HUES64 (cell line): ENCODE results near the gene ARHGAP8.
"Not testable (repeated sequence)": the region's sequence is repeated elsewhere in the genome, so short reads cannot be mapped to it uniquely, and the experiment has no call there.

Experiments
- H3K27ac ChIP-seq: 2 replicates; pipeline ENCODE4 v1.7.0; 2013; ENCODE audit warnings: low read depth, low read length, inconsistent platforms
- H3K27me3 ChIP-seq: 2 replicates; pipeline ENCODE4 v1.6.1; 2013; ENCODE audit warnings: mild to moderate bottlenecking, low read length; ENCODE audit not compliant: insufficient read depth
- H3K36me3 ChIP-seq: 2 replicates; pipeline ENCODE4 v1.6.1; 2013; ENCODE audit warnings: mild to moderate bottlenecking, low read length; ENCODE audit not compliant: insufficient read depth
- H3K4me1 ChIP-seq: 2 replicates; pipeline ENCODE4 v1.6.1; 2013; ENCODE audit warnings: mild to moderate bottlenecking, low read length, moderate library complexity; ENCODE audit not compliant: insufficient read depth
- H3K4me3 ChIP-seq: 2 replicates; pipeline ENCODE4 v1.5.1; 2013; ENCODE audit warnings: mild to moderate bottlenecking, low read length, moderate library complexity
- H3K9ac ChIP-seq: 2 replicates; pipeline ENCODE4 v1.6.1; 2013; ENCODE audit warnings: mild to moderate bottlenecking, low read depth, low read length
- H3K9me3 ChIP-seq: 2 replicates; pipeline ENCODE4 v1.6.1; 2013; ENCODE audit warnings: low read depth, low read length; ENCODE audit not compliant: insufficient read depth
- WGBS: fragments of 150-250, 120-280 bp; methylation state at CpG from one replicate; pipeline ENCODE4 v1.1.7; 2013; ENCODE audit warnings: missing lambda C conversion rate; 5-methylcytosine and 5-hydroxymethylcytosine counted together

ARHGAP8 gene

GRCh38 chr22:44795701-44796630 is 43.6 kb downstream of the ARHGAP8 start:
- Histone ChIP-seq H3K36me3 (no peaks in the 10 kb centered on the region), H3K9ac (peak overlapping the region; percentile 34), H3K4me3 (no peak overlapping the region), H3K27me3 (no peaks in the 10 kb centered on the region), H3K27ac (peak overlapping the region; percentile 81; the same call in 1 of the 2 replicates), H3K9me3 (no peaks in the 10 kb centered on the region), H3K4me1 (peaks cover 22% of the 10 kb centered on the region)
- 39% methylated on average over 18 of the region's 18 CpGs for WGBS

DNA sequence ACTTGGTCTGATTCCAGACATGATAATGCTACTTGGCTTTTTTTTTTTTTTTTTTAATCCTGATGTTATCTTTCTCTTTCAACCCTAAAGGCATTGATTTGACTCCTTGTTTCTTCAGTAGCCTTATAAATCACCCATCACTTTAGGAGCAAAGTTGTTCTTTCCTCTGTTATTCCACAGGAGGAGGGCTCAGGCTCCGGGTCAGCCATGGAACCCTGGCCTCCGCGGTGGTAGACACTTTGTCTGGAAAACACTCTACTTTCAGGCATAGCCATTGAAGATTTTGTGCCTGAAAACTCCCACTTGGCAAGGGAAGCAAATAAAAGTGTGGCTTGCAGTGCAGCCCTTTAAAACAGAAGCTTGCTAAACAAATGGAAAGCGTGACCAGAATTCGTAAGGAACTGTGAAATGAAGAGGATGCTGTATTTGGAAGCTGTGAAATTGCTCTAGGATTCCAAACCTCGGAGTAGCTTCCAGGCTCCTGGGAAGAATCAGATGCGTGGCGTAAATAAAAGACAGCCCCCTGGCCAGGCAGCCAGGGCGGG is 44.9 kb downstream of the ARHGAP8 start:
- Histone ChIP-seq H3K9me3 (no peaks in the 10 kb centered on the region), H3K9ac (no peak overlapping the region), H3K27me3 (no peaks in the 10 kb centered on the region), H3K27ac (no peak overlapping the region), H3K4me3 (no peak overlapping the region), H3K4me1 (peaks cover 22% of the 10 kb centered on the region), H3K36me3 (no peaks in the 10 kb centered on the region)
- WGBS, result 90% methylated on average over 9 of the region's 9 CpGs

GRCh38 chr22:44799077-44799945 is 46.9 kb downstream of the ARHGAP8 start:
- Histone ChIP-seq H3K27me3 (no peaks in the 10 kb centered on the region), H3K36me3 (no peaks in the 10 kb centered on the region), H3K4me1 (peaks cover 17% of the 10 kb centered on the region), H3K4me3 (no peak overlapping the region), H3K27ac (no peak overlapping the region), H3K9ac (peak overlapping the region; percentile 32; the same call in 1 of the 2 replicates), H3K9me3 (no peaks in the 10 kb centered on the region)
- WGBS, result 91% methylated on average over 16 of the region's 16 CpGs

DNA sequence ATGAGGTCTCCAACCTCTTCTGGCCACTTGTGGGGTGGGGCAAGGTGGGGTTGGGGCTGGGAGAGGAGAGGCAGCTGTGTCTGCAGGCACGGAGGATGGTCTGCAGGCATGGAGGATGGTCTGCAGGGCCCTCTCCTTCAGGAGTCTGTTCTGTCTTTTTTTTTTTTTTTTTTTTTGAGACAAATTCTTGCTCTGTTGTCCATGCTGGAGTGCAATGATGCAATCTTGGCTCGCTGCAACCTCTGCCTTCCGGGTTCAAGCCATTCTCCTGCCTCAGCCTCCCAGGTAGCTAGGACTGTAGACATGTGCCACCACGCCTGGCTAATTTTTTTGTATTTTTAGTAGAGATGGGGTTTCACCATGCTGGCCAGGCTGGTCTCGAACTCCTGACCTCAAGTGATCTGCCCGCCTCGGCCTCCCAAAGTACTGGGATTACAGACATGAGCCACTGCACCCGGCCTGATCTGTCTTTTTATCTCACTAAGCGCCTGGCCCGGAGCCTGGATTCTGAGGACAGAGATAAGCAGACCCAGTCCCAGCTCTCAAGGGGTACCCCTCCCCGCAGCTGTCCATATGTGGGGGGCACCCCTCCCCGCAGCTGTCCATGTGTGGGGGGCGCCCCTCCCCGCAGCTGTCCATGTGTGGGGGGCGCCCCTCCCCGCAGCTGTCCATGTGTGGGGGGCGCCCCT is 47.7 kb downstream of the ARHGAP8 start:
- not testable (repeated sequence) for H3K9ac ChIP-seq, H3K4me3 ChIP-seq, H3K27me3 ChIP-seq, H3K36me3 ChIP-seq, H3K9me3 ChIP-seq, H3K27ac ChIP-seq
- 91% methylated on average over 12 of the region's 17 CpGs for WGBS
- peaks cover 17% of the 10 kb centered on the region for H3K4me1 ChIP-seq

DNA sequence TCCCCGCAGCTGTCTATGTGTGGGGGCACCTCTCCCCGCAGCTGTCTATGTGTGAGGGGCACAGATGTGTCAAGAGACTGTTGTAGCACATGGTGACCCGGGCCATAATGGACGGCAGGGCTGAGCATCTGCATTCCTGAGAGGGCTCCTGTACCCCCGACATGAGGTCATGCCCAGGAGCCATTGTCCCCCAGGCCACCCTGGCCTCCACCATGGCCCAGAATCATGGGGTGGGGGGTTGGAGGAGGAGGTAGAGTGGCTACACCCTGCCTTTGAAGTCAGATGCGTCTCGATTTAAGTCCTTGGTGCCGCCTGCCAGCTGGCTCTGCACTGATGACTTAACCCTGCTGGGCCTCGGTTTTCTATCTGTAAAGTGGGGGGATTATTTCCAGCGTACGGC is 49.1 kb downstream of the ARHGAP8 start:
- H3K36me3 ChIP-seq, result no peaks in the 10 kb centered on the region
- peaks cover 6% of the 10 kb centered on the region for H3K4me1 ChIP-seq
- H3K9ac ChIP-seq, result no peak overlapping the region
- WGBS, result 76% methylated on average over 11 of the region's 11 CpGs
- no peaks in the 10 kb centered on the region for H3K9me3 ChIP-seq
- H3K27me3 ChIP-seq, result no peaks in the 10 kb centered on the region
- H3K4me3 ChIP-seq, result no peak overlapping the region
- no peak overlapping the region for H3K27ac ChIP-seq

DNA sequence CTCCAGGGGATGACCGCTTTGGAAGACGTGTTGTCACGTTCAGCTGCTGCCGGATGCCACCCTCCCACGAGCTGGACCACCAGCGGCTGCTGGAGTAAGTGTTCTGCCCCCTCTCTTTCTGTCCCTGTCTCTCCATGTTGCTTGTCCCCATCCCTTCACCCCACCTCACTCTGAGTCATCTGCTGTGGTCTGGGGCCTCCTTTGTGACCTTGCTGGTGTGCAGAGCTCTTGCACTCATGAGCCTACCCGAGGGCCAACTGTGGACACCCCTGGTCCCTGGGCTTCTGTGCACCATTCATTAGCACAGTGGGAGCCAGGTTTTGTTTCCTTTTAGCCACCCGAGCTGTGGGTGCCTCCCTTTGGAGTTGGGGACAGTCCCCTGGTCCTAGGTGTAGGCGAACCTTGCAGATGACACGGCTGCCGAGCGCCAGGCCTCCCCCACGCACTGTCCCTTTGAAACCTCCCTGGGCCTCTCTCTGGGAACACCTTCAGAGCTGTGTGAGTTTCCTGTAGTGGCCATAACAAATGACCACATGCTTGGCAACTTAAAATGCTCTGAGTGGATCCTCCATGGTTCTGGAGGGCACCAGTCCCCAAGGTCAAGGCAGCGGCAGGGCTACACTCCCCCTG is 49.8 kb downstream of the ARHGAP8 start:
- Histone ChIP-seq H3K27ac (no peak overlapping the region), H3K9ac (no peak overlapping the region), H3K4me1 (no peaks in the 10 kb centered on the region; the same call in 1 of the 2 replicates), H3K27me3 (no peaks in the 10 kb centered on the region), H3K9me3 (no peaks in the 10 kb centered on the region), H3K36me3 (no peaks in the 10 kb centered on the region), H3K4me3 (no peak overlapping the region)
- WGBS, result 95% methylated on average over 14 of the region's 14 CpGs

DNA sequence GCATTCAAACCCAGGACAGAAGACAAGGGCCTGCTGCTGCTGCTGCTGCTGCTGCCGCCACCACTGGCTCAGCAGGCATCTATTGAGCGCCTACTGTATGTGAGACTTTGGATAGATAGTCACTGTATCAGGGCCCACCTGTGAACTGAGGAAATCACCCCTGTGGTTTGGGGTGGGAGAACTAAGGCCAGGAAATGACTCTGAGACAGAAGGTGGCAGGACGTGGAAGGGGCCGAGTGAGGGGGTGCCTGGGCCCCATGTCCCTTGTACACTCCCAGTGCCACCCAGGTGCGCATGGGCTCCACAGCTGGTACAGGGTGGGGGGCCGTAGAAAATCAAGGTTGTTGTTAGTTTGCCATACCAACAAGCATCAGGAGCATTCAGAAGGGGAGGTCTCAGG is 50.6 kb downstream of the ARHGAP8 start:
- H3K4me3 ChIP-seq, result no peak overlapping the region
- H3K36me3 ChIP-seq, result no peaks in the 10 kb centered on the region
- H3K27me3 ChIP-seq, result no peaks in the 10 kb centered on the region
- 87% methylated on average over 6 of the region's 6 CpGs for WGBS
- H3K9ac ChIP-seq, result no peak overlapping the region
- H3K9me3 ChIP-seq, result no peaks in the 10 kb centered on the region
- H3K4me1 ChIP-seq, result no peaks in the 10 kb centered on the region
- H3K27ac ChIP-seq, result no peak overlapping the region

- H3K36me3 ChIP-seq, result 0 out of 2 replicates have a peak, but pooled peaks cover 3% of the 10 kb centered on the region
- H3K4me3 ChIP-seq, result no peak overlapping the region
- no peaks in the 10 kb centered on the region for H3K9me3 ChIP-seq
- H3K27me3 ChIP-seq, result no peaks in the 10 kb centered on the region
- H3K27ac ChIP-seq, result no peak overlapping the region
- H3K4me1 ChIP-seq, result no peaks in the 10 kb centered on the region
- no peak overlapping the region for H3K9ac ChIP-seq
- WGBS, result 87% methylated on average over 7 of the region's 7 CpGs
Measured at GRCh38 chr22:44804327-44804726, 52.0 kb downstream of the ARHGAP8 start.

DNA sequence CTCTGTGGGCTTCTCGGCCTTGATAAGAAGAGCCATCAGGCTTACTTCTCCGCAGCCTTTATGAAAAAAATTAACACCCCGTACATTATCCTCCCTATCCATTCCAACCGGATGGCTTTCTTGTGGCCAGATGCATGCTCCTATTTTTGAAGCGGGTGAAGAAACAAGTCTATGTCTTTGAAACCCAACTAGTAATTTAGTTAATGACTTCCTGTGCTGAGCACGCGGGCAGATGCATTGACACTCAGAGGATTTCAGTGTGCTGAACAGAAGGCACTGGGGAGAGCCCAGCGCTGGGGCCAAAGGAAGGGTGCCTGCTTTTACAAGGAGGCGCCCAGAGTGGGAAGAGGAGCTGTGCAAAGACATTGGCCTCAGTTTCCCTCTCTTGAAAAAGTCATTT is 53.3 kb downstream of the ARHGAP8 start:
- 94% methylated on average over 9 of the region's 9 CpGs for WGBS
- no peak overlapping the region for H3K27ac ChIP-seq
- no peaks in the 10 kb centered on the region for H3K4me1 ChIP-seq
- no peak overlapping the region for H3K9ac ChIP-seq
- no peaks in the 10 kb centered on the region for H3K9me3 ChIP-seq
- H3K27me3 ChIP-seq, result no peaks in the 10 kb centered on the region
- no peak overlapping the region for H3K4me3 ChIP-seq
- H3K36me3 ChIP-seq, result 0 out of 2 replicates have a peak, but pooled peaks cover 3% of the 10 kb centered on the region

DNA sequence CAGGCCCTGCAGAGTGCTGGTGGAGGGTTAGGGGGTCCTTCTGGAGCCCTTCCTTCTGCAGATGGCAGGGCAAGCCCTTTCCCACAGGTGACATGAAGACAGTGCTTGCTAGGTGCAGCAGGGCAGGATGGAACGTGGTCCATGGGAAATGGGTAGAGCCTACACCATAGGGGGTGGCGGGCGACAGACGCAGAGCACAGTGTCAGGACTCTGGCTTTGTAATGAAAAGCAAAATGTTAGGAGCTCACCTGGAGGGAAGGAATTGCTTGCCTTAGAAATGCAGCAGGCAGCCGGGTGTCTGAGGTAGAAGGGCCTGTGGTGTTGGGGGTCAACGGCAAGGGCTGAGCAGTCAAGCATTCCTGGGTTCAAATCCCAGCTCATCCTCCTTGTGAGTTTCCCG is 54.9 kb downstream of the ARHGAP8 start:
- no peaks in the 10 kb centered on the region for H3K9me3 ChIP-seq
- H3K4me3 ChIP-seq, result no peak overlapping the region
- no peaks in the 10 kb centered on the region for H3K4me1 ChIP-seq
- H3K9ac ChIP-seq, result no peak overlapping the region
- 0 out of 2 replicates have a peak, but pooled peaks cover 7% of the 10 kb centered on the region for H3K36me3 ChIP-seq
- no peak overlapping the region; the same call in 1 of the 2 replicates for H3K27ac ChIP-seq
- WGBS, result 44% methylated on average over 7 of the region's 7 CpGs
- no peaks in the 10 kb centered on the region for H3K27me3 ChIP-seq
